K562 (cell line): ENCODE data around the gene UBXN10. TPM values are rescaled to one million over a fixed set of nuclear protein-coding genes. Genes with fewer than 3 reads are reported as not detected.

ENCODE experiments used
- ARNT ChIP-seq, 2 experiments: fragments of 450-650 bp; IDR thresholded peaks; 2 replicates each; pipeline ENCODE4 v1.6.1; 2016; ENCODE audit warnings: mild to moderate bottlenecking in 1 of 2
- BHLHE40 ChIP-seq: IDR thresholded peaks from 2 replicates; pipeline ENCODE4 v1.6.1; 2011; ENCODE audit warnings: low read length, improper control_type of control experiment
- CREM ChIP-seq: IDR thresholded peaks from 2 replicates; pipeline ENCODE4 v1.6.1; 2014; ENCODE audit warnings: antibody characterized with exemption, low read depth
- ETV5 ChIP-seq: sonication (generic); formaldehyde crosslinking; IDR thresholded peaks from 2 replicates; pipeline ENCODE4 v1.4.0; 2020; ENCODE audit warnings: low read depth, mild to moderate bottlenecking, missing genetic modification reagents
- GABPB2 ChIP-seq: fragments of 250-450 bp; sonication (Bioruptor Pico); conservative IDR thresholded peaks from 2 replicates; pipeline ENCODE4 v1.5.1; 2021; ENCODE audit warnings: mild to moderate bottlenecking
- LARP7 ChIP-seq: fragments of 450-650 bp; IDR thresholded peaks from 2 replicates; pipeline ENCODE4 v1.6.1; 2016
- MAZ ChIP-seq, 2 experiments: fragments of 450-650 bp in 1 of 2; sonication (generic) in 1 of 2; formaldehyde crosslinking; IDR thresholded peaks in 1 of 2; conservative IDR thresholded peaks in 1 of 2; 2 replicates each; pipeline versions ENCODE4 v1.4.0 to v1.5.0; 2020; ENCODE audit warnings: mild to moderate bottlenecking in 1 of 2, missing genetic modification reagents in 1 of 2
- MXI1 ChIP-seq: IDR thresholded peaks from 2 replicates; pipeline ENCODE4 v1.6.1; 2011; ENCODE audit warnings: low read depth, mild to moderate bottlenecking, improper control_type of control experiment, low read length
- NCOA2 ChIP-seq, 2 experiments: fragments of 450-650 bp; IDR thresholded peaks; 2 replicates each; pipeline ENCODE4 v1.6.1; 2018; ENCODE audit warnings: mild to moderate bottlenecking in 2 of 2, moderate library complexity in 1 of 2; ENCODE audit not compliant: partially characterized antibody in 2 of 2
- NCOA4 ChIP-seq: fragments of 450-650 bp; IDR thresholded peaks from 2 replicates; pipeline ENCODE4 v1.6.1; 2018; ENCODE audit warnings: mild to moderate bottlenecking; ENCODE audit not compliant: partially characterized antibody
- NEUROD1 ChIP-seq: fragments of 150-350 bp; IDR thresholded peaks from 2 replicates; pipeline ENCODE4 v1.6.1; 2014; ENCODE audit warnings: borderline replicate concordance, low read length, low read depth; ENCODE audit not compliant: partially characterized antibody
- POLR2A ChIP-seq: fragments of 450-650 bp; conservative IDR thresholded peaks from 2 replicates; pipeline ENCODE4 v1.6.1; 2016
- POLR2AphosphoS5 ChIP-seq: IDR thresholded peaks from 2 replicates; pipeline ENCODE4 v1.6.1; 2011; ENCODE audit warnings: mild to moderate bottlenecking, low read depth, low read length, moderate library complexity; ENCODE audit not compliant: control insufficient read depth, insufficient read depth
- SMAD1 ChIP-seq: fragments of 150-350 bp; IDR thresholded peaks from 2 replicates; pipeline ENCODE4 v1.6.1; 2014; ENCODE audit warnings: low read length, low read depth; ENCODE audit not compliant: partially characterized antibody
- ZC3H4 ChIP-seq: sonication (generic); formaldehyde crosslinking; IDR thresholded peaks from 2 replicates; pipeline ENCODE4 v1.9.0; 2021; ENCODE audit warnings: missing genetic modification reagents, borderline replicate concordance
- ZNF311 ChIP-seq: fragments of 250-450 bp; sonication (Bioruptor Pico); IDR thresholded peaks from 2 replicates; pipeline ENCODE4 v1.4.0; 2020; ENCODE audit warnings: mild to moderate bottlenecking, moderate library complexity
- ZNF589 ChIP-seq: fragments of 200-800 bp; sonication (Bioruptor generic); IDR thresholded peaks from 2 replicates; pipeline ENCODE4 v1.6.1; 2016; ENCODE audit warnings: low read depth, missing genetic modification characterization, missing compliant biosample characterization
- polyA plus RNA-seq, 8 experiments: library from polyadenylated mRNA; depleted of rRNA in 4 of 8; stranded (reverse) in 5 of 8; unstranded in 3 of 8; fragments of >200 nt; fragmentation: Nextera tagmentation in 2 of 8; fragmentation: Illumina TruSeq in 1 of 8; extraction: Ambion mirVana in 2 of 8; extraction: Trizol in 1 of 8; gene quantifications; 2 replicates each; pipeline versions ENCODE4 v1.2.1 to v1.2.3, GENCODE V29; 2011 to 2014; ENCODE audit warnings: inconsistent platforms in 1 of 8, missing spikeins in 1 of 8
- total RNA-seq, 7 experiments: library from RNA; depleted of rRNA in 6 of 7; stranded (reverse); fragments of >200 nt in 6 of 7; fragmentation: Illumina TruSeq in 2 of 7; extraction: Trizol in 2 of 7; gene quantifications; 2 replicates each; pipeline versions ENCODE4 v1.2.1 to v1.2.3, GENCODE V29; 2011 to 2021; ENCODE audit warnings: low replicate concordance in 1 of 7
- TF ChIP-seq, protein P1 (sequence below): IDR thresholded peaks from 2 replicates; pipeline ENCODE4 v1.6.1; 2012; ENCODE audit warnings: low read depth, low read length, improper control_type of control experiment, borderline replicate concordance
- TF ChIP-seq, protein P2 (sequence below): fragments of 450-650 bp; IDR thresholded peaks from 2 replicates; pipeline ENCODE4 v1.6.1; 2018; ENCODE audit not compliant: partially characterized antibody
- TF ChIP-seq, protein P3 (sequence below): fragments of 450-650 bp; formaldehyde crosslinking; IDR thresholded peaks from 2 replicates; pipeline ENCODE4 v1.4.0; 2020; ENCODE audit warnings: mild to moderate bottlenecking
- TF ChIP-seq, protein P4 (sequence below), 2 experiments: fragments of 450-650 bp in 1 of 2; sonication (generic) in 1 of 2; formaldehyde crosslinking; conservative IDR thresholded peaks; 2 replicates each; pipeline versions ENCODE4 v1.4.0 to v1.8.1; 2020 to 2022; ENCODE audit warnings: mild to moderate bottlenecking in 1 of 2, missing genetic modification reagents in 1 of 2

Gene UBXN10
- total and polyA plus RNA-seq, 9 of the 15 experiments (the other 6 are each of a cell fraction or from before 2014, with no cell fraction given) = 10.7 to 17.7 (median 13.6) TPM

DNA sequence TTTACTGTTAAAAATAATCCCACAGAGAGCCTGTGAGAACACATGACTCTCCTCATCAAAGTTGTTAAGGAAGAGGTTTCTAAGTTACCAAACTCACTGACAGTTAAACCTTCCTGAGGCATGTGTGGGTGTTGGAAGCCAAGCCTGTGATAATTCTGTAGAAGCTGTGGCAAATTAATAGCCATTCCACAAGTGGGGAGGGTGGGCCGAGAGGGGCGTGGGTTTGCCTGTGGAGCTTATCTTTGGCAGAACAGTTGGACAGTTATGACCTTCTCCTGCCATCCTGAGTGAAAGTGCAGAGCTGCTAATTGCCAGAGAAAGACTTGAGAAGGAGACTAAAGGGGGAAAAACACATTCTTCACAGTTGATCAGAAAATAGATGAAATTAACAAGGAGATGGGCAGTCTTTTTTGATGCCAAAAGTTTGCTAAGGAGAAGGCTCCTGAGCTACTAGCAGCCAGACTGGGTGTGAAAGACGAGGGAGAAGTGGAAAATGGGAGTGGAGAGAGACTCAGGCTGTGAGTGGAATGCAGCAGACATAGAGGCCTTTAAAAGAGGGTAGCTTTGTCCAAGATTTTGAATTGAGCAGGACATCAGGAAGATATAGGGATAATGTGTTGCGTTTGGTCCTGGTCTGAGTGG is 2.0 kb downstream of the UBXN10 start (continued):
- TF ChIP-seq MXI1 (peak; percentile 51; the same call in 1 of the 2 replicates), ARNT (IDR thresholded peaks at IDR 0.05) (peak in 1 of 2 experiments; percentile 17; a peak in 1 of 4 replicates), MAZ (CRISPR knock-in tag; conservative IDR thresholded peaks at IDR 0.05 in 1 of 2, IDR thresholded peaks at IDR 0.05 in 1 of 2) (peak in 1 of 2 experiments; percentile 53; a peak in 1 of 4 replicates), POLR2AphosphoS5 (peak; percentile 85), CREM (peak; percentile 58; the same call in 1 of the 2 replicates), NCOA2 (IDR thresholded peaks at IDR 0.05; ENCODE audit: partially characterized antibody in 2 of 2) (no peak), ZC3H4 (CRISPR knock-in tag) (no peak), ETV5 (CRISPR knock-in tag) (0 out of 2 replicates have a peak, but pooled peaks have one; percentile 51), LARP7 (peak; percentile 22; the same call in 1 of the 2 replicates), SMAD1 (peak; percentile 57), POLR2A (peak; percentile 35; the same call in 1 of the 2 replicates), NCOA4 (no peak), GABPB2 (CRISPR knock-in tag) (no peak), NEUROD1 (peak; percentile 59), ZNF311 (CRISPR knock-in tag) (no peak), BHLHE40 (peak; percentile 27; the same call in 1 of the 2 replicates), ZNF589 (CRISPR knock-in tag) (peak; percentile 77; the same call in 1 of the 2 replicates)
- TF ChIP-seq, protein P1, sequence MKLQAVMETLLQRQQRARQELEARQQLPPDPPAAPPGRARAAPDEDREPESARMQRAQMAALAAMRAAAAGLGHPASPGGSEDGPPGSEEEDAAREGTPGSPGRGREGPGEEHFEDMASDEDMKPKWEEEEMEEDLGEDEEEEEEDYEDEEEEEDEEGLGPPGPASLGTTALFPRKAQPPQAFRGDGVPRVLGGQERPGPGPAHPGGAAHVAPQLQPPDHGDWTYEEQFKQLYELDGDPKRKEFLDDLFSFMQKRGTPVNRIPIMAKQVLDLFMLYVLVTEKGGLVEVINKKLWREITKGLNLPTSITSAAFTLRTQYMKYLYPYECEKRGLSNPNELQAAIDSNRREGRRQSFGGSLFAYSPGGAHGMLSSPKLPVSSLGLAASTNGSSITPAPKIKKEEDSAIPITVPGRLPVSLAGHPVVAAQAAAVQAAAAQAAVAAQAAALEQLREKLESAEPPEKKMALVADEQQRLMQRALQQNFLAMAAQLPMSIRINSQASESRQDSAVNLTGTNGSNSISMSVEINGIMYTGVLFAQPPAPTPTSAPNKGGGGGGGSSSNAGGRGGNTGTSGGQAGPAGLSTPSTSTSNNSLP = 0 out of 2 replicates have a peak, but pooled peaks have one; percentile 73
- TF ChIP-seq, protein P2, sequence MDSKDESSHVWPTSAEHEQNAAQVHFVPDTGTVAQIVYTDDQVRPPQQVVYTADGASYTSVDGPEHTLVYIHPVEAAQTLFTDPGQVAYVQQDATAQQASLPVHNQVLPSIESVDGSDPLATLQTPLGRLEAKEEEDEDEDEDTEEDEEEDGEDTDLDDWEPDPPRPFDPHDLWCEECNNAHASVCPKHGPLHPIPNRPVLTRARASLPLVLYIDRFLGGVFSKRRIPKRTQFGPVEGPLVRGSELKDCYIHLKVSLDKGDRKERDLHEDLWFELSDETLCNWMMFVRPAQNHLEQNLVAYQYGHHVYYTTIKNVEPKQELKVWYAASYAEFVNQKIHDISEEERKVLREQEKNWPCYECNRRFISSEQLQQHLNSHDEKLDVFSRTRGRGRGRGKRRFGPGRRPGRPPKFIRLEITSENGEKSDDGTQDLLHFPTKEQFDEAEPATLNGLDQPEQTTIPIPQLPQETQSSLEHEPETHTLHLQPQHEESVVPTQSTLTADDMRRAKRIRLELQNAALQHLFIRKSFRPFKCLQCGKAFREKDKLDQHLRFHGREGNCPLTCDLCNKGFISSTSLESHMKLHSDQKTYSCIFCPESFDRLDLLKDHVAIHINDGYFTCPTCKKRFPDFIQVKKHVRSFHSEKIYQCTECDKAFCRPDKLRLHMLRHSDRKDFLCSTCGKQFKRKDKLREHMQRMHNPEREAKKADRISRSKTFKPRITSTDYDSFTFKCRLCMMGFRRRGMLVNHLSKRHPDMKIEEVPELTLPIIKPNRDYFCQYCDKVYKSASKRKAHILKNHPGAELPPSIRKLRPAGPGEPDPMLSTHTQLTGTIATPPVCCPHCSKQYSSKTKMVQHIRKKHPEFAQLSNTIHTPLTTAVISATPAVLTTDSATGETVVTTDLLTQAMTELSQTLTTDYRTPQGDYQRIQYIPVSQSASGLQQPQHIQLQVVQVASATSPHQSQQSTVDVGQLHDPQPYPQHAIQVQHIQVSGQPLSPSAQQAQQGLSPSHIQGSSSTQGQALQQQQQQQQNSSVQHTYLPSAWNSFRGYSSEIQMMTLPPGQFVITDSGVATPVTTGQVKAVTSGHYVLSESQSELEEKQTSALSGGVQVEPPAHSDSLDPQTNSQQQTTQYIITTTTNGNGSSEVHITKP = peak; percentile 4
- TF ChIP-seq, protein P3, sequence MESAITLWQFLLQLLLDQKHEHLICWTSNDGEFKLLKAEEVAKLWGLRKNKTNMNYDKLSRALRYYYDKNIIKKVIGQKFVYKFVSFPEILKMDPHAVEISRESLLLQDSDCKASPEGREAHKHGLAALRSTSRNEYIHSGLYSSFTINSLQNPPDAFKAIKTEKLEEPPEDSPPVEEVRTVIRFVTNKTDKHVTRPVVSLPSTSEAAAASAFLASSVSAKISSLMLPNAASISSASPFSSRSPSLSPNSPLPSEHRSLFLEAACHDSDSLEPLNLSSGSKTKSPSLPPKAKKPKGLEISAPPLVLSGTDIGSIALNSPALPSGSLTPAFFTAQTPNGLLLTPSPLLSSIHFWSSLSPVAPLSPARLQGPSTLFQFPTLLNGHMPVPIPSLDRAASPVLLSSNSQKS (CRISPR knock-in tag) = no peak
- TF ChIP-seq, protein P4, sequence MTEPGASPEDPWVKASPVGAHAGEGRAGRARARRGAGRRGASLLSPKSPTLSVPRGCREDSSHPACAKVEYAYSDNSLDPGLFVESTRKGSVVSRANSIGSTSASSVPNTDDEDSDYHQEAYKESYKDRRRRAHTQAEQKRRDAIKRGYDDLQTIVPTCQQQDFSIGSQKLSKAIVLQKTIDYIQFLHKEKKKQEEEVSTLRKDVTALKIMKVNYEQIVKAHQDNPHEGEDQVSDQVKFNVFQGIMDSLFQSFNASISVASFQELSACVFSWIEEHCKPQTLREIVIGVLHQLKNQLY (CRISPR knock-in tag; conservative IDR thresholded peaks at IDR 0.05) = no peak
